ENCODE measurements around the gene LUZP1. TPM values are rescaled to one million over a fixed set of nuclear protein-coding genes. Genes with fewer than 3 reads are reported as not detected.

The LUZP1 gene
- total and polyA plus RNA-seq, 4 donors = 2.6 to 9.3 (median 5.1) TPM

DNA sequence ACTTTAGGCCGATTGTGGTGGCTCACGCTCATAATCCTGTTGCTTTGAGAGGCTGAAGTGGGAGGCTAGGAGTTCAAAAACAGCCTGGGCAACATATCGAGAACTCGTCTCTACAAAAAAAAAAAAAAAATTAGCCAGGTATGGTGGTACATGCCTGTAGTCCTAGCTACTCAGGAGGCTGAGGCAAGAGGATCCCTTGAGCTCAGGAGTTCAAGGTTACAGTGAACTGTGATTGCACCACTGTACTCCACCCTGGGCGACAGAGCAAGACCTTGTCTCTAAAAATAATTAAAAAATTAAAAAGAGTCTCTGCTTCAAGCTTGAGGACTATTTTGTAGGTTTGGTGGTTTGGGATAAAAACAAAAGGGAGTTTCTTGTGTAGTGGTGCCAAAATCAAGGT, 128.1 kb downstream of the LUZP1 start:
- 96% methylated on average over 5 of the region's 5 CpGs for WGBS
- no peak for TF ChIP-seq NR2F2 (IDR thresholded peaks at IDR 0.05)
- TF ChIP-seq, protein P1, sequence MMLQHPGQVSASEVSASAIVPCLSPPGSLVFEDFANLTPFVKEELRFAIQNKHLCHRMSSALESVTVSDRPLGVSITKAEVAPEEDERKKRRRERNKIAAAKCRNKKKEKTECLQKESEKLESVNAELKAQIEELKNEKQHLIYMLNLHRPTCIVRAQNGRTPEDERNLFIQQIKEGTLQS (IDR thresholded peaks at IDR 0.05) = no peak
- TF ChIP-seq, protein P2, sequence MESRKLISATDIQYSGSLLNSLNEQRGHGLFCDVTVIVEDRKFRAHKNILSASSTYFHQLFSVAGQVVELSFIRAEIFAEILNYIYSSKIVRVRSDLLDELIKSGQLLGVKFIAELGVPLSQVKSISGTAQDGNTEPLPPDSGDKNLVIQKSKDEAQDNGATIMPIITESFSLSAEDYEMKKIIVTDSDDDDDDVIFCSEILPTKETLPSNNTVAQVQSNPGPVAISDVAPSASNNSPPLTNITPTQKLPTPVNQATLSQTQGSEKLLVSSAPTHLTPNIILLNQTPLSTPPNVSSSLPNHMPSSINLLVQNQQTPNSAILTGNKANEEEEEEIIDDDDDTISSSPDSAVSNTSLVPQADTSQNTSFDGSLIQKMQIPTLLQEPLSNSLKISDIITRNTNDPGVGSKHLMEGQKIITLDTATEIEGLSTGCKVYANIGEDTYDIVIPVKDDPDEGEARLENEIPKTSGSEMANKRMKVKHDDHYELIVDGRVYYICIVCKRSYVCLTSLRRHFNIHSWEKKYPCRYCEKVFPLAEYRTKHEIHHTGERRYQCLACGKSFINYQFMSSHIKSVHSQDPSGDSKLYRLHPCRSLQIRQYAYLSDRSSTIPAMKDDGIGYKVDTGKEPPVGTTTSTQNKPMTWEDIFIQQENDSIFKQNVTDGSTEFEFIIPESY (IDR thresholded peaks at IDR 0.05) = no peak
- TF ChIP-seq HNF4G (IDR thresholded peaks at IDR 0.05) = no peak
- TF ChIP-seq RAD21 (IDR thresholded peaks at IDR 0.05) = no peak
- TF ChIP-seq JUND (IDR thresholded peaks at IDR 0.05) = no peak
- DNase-seq (ENCODE audit: low spot score) = no peak
- Histone ChIP-seq H3K9ac (ENCODE audit: low read depth in 1 of 2, low read length in 2 of 2) (no peak overlapping the region), H3K27me3 (ENCODE audit: control insufficient read depth in 4 of 4, insufficient read depth in 4 of 4, low read length in 3 of 4) (no peaks in the 10 kb centered on the region), H3K9me3 (ENCODE audit: control insufficient read depth in 4 of 4, low read length in 3 of 4) (no peaks in the 10 kb centered on the region), H3K4me3 (ENCODE audit: low read depth in 1 of 3, low read length in 3 of 3) (no peak overlapping the region), H3K36me3 (ENCODE audit: control insufficient read depth in 4 of 4, insufficient read depth in 3 of 4, low read depth in 1 of 4, low read length in 3 of 4) (no peaks in the 10 kb centered on the region), H3K4me1 (ENCODE audit: control insufficient read depth in 4 of 4, insufficient read depth in 4 of 4, low read length in 3 of 4) (no peaks in the 10 kb centered on the region), H3K27ac (ENCODE audit: low read depth in 1 of 2, low read length in 2 of 2) (no peak overlapping the region)

DNA sequence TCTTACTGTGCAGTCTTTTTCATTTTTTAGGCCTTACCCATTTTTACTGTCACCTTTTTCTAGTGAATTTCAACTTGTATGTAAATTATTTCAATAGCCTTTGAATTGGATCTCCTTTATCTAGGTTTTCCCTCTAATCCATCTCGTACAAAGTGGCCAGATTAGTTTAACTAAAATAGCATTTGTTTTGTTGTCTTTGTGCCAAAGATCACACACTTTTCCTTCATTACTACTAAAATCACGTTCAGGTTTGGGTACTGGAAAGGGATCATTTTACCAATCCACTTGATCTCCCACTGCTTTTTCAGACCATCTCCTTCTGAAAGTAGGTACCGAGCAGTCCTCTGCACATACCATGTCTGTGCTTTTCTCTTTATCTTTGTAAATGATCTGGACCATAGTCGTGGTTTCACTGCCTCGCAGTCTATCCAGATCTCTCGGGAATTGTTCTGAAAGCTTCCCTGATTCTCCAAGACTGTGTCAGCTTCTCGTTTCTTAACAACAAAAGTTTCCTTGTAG, 129.3 kb downstream of the LUZP1 start:
- Histone ChIP-seq H3K4me1 (ENCODE audit: control insufficient read depth in 4 of 4, insufficient read depth in 4 of 4, low read length in 3 of 4) (peaks cover 0 to 2% (median 0%) of the 10 kb centered on the region in 4 donors), H3K9ac (ENCODE audit: low read depth in 1 of 2, low read length in 2 of 2) (no peak overlapping the region), H3K27me3 (ENCODE audit: control insufficient read depth in 4 of 4, insufficient read depth in 4 of 4, low read length in 3 of 4) (no peaks in the 10 kb centered on the region), H3K27ac (ENCODE audit: low read depth in 1 of 2, low read length in 2 of 2) (no peak overlapping the region), H3K9me3 (ENCODE audit: control insufficient read depth in 4 of 4, low read length in 3 of 4) (no peaks in the 10 kb centered on the region), H3K36me3 (ENCODE audit: control insufficient read depth in 4 of 4, insufficient read depth in 3 of 4, low read depth in 1 of 4, low read length in 3 of 4) (no peaks in the 10 kb centered on the region), H3K4me3 (ENCODE audit: low read depth in 1 of 3, low read length in 3 of 3) (no peak overlapping the region)
- WGBS = 84% methylated on average over 7 of the region's 7 CpGs
- no peak for DNase-seq (ENCODE audit: low spot score)
- TF ChIP-seq HNF4G (IDR thresholded peaks at IDR 0.05) = no peak
- no peak for TF ChIP-seq EGR1 (IDR thresholded peaks at IDR 0.05; ENCODE audit: low read depth in 2 of 2)
- no peak for TF ChIP-seq FOXA1 (IDR thresholded peaks at IDR 0.05)
- TF ChIP-seq TAF1 (conservative IDR thresholded peaks at IDR 0.05) = no peak
- TF ChIP-seq, protein P3, sequence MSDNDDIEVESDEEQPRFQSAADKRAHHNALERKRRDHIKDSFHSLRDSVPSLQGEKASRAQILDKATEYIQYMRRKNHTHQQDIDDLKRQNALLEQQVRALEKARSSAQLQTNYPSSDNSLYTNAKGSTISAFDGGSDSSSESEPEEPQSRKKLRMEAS (IDR thresholded peaks at IDR 0.05) = no peak
- no peak for TF ChIP-seq YY1 (IDR thresholded peaks at IDR 0.05)
- no peak for TF ChIP-seq RXRA (IDR thresholded peaks at IDR 0.05)
- TF ChIP-seq GABPA (IDR thresholded peaks at IDR 0.05 in 1 of 2, conservative IDR thresholded peaks at IDR 0.05 in 1 of 2) = no peak
- TF ChIP-seq, protein P2 (IDR thresholded peaks at IDR 0.05) = no peak
- TF ChIP-seq, protein P4, sequence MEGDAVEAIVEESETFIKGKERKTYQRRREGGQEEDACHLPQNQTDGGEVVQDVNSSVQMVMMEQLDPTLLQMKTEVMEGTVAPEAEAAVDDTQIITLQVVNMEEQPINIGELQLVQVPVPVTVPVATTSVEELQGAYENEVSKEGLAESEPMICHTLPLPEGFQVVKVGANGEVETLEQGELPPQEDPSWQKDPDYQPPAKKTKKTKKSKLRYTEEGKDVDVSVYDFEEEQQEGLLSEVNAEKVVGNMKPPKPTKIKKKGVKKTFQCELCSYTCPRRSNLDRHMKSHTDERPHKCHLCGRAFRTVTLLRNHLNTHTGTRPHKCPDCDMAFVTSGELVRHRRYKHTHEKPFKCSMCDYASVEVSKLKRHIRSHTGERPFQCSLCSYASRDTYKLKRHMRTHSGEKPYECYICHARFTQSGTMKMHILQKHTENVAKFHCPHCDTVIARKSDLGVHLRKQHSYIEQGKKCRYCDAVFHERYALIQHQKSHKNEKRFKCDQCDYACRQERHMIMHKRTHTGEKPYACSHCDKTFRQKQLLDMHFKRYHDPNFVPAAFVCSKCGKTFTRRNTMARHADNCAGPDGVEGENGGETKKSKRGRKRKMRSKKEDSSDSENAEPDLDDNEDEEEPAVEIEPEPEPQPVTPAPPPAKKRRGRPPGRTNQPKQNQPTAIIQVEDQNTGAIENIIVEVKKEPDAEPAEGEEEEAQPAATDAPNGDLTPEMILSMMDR (IDR thresholded peaks at IDR 0.05; ENCODE audit: low read depth, low read length, missing input control) = no peak
- TF ChIP-seq JUND (IDR thresholded peaks at IDR 0.05) = no peak
- TF ChIP-seq, protein P1 (IDR thresholded peaks at IDR 0.05) = no peak
- TF ChIP-seq NR2F2 (IDR thresholded peaks at IDR 0.05) = no peak
- TF ChIP-seq, protein P5, sequence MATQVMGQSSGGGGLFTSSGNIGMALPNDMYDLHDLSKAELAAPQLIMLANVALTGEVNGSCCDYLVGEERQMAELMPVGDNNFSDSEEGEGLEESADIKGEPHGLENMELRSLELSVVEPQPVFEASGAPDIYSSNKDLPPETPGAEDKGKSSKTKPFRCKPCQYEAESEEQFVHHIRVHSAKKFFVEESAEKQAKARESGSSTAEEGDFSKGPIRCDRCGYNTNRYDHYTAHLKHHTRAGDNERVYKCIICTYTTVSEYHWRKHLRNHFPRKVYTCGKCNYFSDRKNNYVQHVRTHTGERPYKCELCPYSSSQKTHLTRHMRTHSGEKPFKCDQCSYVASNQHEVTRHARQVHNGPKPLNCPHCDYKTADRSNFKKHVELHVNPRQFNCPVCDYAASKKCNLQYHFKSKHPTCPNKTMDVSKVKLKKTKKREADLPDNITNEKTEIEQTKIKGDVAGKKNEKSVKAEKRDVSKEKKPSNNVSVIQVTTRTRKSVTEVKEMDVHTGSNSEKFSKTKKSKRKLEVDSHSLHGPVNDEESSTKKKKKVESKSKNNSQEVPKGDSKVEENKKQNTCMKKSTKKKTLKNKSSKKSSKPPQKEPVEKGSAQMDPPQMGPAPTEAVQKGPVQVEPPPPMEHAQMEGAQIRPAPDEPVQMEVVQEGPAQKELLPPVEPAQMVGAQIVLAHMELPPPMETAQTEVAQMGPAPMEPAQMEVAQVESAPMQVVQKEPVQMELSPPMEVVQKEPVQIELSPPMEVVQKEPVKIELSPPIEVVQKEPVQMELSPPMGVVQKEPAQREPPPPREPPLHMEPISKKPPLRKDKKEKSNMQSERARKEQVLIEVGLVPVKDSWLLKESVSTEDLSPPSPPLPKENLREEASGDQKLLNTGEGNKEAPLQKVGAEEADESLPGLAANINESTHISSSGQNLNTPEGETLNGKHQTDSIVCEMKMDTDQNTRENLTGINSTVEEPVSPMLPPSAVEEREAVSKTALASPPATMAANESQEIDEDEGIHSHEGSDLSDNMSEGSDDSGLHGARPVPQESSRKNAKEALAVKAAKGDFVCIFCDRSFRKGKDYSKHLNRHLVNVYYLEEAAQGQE (IDR thresholded peaks at IDR 0.05) = no peak
- no peak for TF ChIP-seq HNF4A (conservative IDR thresholded peaks at IDR 0.05)

All from liver (tissue), 9 donors.